ENCODE results near the gene HERPUD2.

Gene HERPUD2

GRCh38 chr7:35694784-35695472 is at the start of gene HERPUD2:
HERPUD2 (minus strand) TSS chr7:35695135; CDS start chr7:35694330, 805 bp downstream.
- peak; percentile 78 for DNase-seq (ENCODE audit: low read depth)

- no peak for DNase-seq (ENCODE audit: low read depth)
These were observed 44.0 kb upstream of the HERPUD2 start for GRCh38 chr7:35738889-35739288.

- DNase-seq (ENCODE audit: low read depth), result no peak
These were observed 41.8 kb upstream of the HERPUD2 start for GRCh38 chr7:35736725-35737124.

GRCh38 chr7:35735396-35735795 is 40.5 kb upstream of the HERPUD2 start:
- DNase-seq (ENCODE audit: low read depth), result no peak

- no peak for DNase-seq (ENCODE audit: low read depth)
These were observed 39.1 kb upstream of the HERPUD2 start for GRCh38 chr7:35734001-35734483.

- no peak for DNase-seq (ENCODE audit: low read depth)
These were observed 36.4 kb upstream of the HERPUD2 start for GRCh38 chr7:35731349-35731748.

- no peak for DNase-seq (ENCODE audit: low read depth)
These were observed 34.3 kb upstream of the HERPUD2 start for GRCh38 chr7:35729061-35729783.

GRCh38 chr7:35728412-35729060 is 33.6 kb upstream of the HERPUD2 start:
- no peak for DNase-seq (ENCODE audit: low read depth)

- peak; percentile 28 for DNase-seq (ENCODE audit: low read depth)
These were observed 32.6 kb upstream of the HERPUD2 start for GRCh38 chr7:35727571-35727970.

- DNase-seq (ENCODE audit: low read depth), result no peak
These were observed 31.7 kb upstream of the HERPUD2 start for GRCh38 chr7:35726654-35727053.

GRCh38 chr7:35725280-35725680 is 30.3 kb upstream of the HERPUD2 start:
- no peak for DNase-seq (ENCODE audit: low read depth)

GRCh38 chr7:35723011-35723410 is 28.1 kb upstream of the HERPUD2 start:
- DNase-seq (ENCODE audit: low read depth), result no peak

GRCh38 chr7:35722054-35722849 is 27.3 kb upstream of the HERPUD2 start:
- DNase-seq (ENCODE audit: low read depth), result no peak

GRCh38 chr7:35721288-35721687 is 26.4 kb upstream of the HERPUD2 start:
- no peak for DNase-seq (ENCODE audit: low read depth)

- no peak for DNase-seq (ENCODE audit: low read depth)
These were observed 25.9 kb upstream of the HERPUD2 start for GRCh38 chr7:35720849-35721248.

- no peak for DNase-seq (ENCODE audit: low read depth)
These were observed 25.1 kb upstream of the HERPUD2 start for GRCh38 chr7:35720032-35720431.

- DNase-seq (ENCODE audit: low read depth), result no peak
These were observed 23.1 kb upstream of the HERPUD2 start for GRCh38 chr7:35718047-35718446.

- DNase-seq (ENCODE audit: low read depth), result no peak
These were observed 22.6 kb upstream of the HERPUD2 start for GRCh38 chr7:35717516-35717915.

- no peak for DNase-seq (ENCODE audit: low read depth)
These were observed 22.1 kb upstream of the HERPUD2 start for GRCh38 chr7:35717013-35717412.

GRCh38 chr7:35716038-35716803 is 21.3 kb upstream of the HERPUD2 start:
- no peak for DNase-seq (ENCODE audit: low read depth)

GRCh38 chr7:35714862-35715261 is 19.9 kb upstream of the HERPUD2 start:
- DNase-seq (ENCODE audit: low read depth), result no peak
